SU-DHL-6 (cell line): Measurements from ENCODE around the gene FOXK1.

ENCODE experiments used
- H2AFZ ChIP-seq: fragments of 200-600 bp; sonication (generic); 2 replicates; pipeline ENCODE4 v1.6.1; 2014; ENCODE audit warnings: low read depth, mild to moderate bottlenecking, moderate library complexity, mixed read lengths, antibody characterized with exemption, low read length; ENCODE audit not compliant: severe bottlenecking
- H3F3A ChIP-seq: fragments of 200-600 bp; shearing (Covaris generic); 2 replicates; pipeline ENCODE4 v1.6.0; 2016; ENCODE audit warnings: antibody characterized with exemption, mild to moderate bottlenecking; ENCODE audit not compliant: insufficient read depth
- H3K27ac ChIP-seq: fragments of 200-600 bp; sonication (generic); 2 replicates; pipeline ENCODE4 v1.5.1; 2016; ENCODE audit warnings: low read depth, mild to moderate bottlenecking, low read length, moderate library complexity, mixed read lengths
- H3K27me3 ChIP-seq: fragments of 200-600 bp; sonication (generic), shearing (Covaris generic); 2 replicates; pipeline ENCODE4 v1.6.0; 2014; ENCODE audit warnings: mild to moderate bottlenecking, low read length
- H3K36me3 ChIP-seq: fragments of 200-600 bp; sonication (generic); 2 replicates; pipeline ENCODE4 v1.6.1; 2014; ENCODE audit warnings: mild to moderate bottlenecking, low read length, mixed read lengths
- H3K4me2 ChIP-seq: fragments of 300-600, 200-600 bp; shearing (Covaris generic), sonication (generic); 2 replicates; pipeline ENCODE4 v1.6.0; 2014; ENCODE audit warnings: low read length, low read depth, mild to moderate bottlenecking; ENCODE audit not compliant: poor library complexity, severe bottlenecking
- H3K4me3 ChIP-seq: fragments of 200-600 bp; sonication (generic); 2 replicates; pipeline ENCODE4 v1.5.1; 2014; ENCODE audit warnings: antibody characterized with exemption, low read length, mild to moderate bottlenecking, mixed read lengths; ENCODE audit not compliant: insufficient read depth, poor library complexity, severe bottlenecking
- H3K79me2 ChIP-seq: fragments of 200-600 bp; sonication (generic); 2 replicates; pipeline ENCODE4 v1.6.1; 2014; ENCODE audit warnings: mild to moderate bottlenecking, low read length, moderate library complexity; ENCODE audit not compliant: insufficient read depth
- H3K9ac ChIP-seq: fragments of 200-600 bp; sonication (generic); 2 replicates; pipeline ENCODE4 v1.7.0; 2014; ENCODE audit warnings: mild to moderate bottlenecking, low read length
- H3K9me2 ChIP-seq: fragments of 200-600 bp; sonication (generic); replicated peaks from 2 replicates; pipeline ENCODE4 v1.6.1; 2014; ENCODE audit warnings: low read length; ENCODE audit not compliant: insufficient read depth
- H3K9me3 ChIP-seq: fragments of 200-600 bp; sonication (generic); 2 replicates; pipeline ENCODE4 v1.6.1; 2014; ENCODE audit warnings: low read length, mixed read lengths; ENCODE audit not compliant: insufficient read depth
- H4K20me1 ChIP-seq: fragments of 200-600 bp; sonication (generic); 2 replicates; pipeline ENCODE4 v1.6.1; 2014; ENCODE audit warnings: low read depth, mild to moderate bottlenecking, antibody characterized with exemption, low read length, moderate library complexity, mixed read lengths
- CTCF ChIP-seq: fragments of 200-600 bp; sonication (generic); IDR thresholded peaks from one replicate; pipeline ENCODE4 v1.5.1; 2017; ENCODE audit warnings: antibody characterized with exemption, mild to moderate bottlenecking, low read length, moderate library complexity; ENCODE audit not compliant: insufficient read depth, poor library complexity, severe bottlenecking
- EZH2phosphoT487 ChIP-seq: fragments of 200-600 bp; sonication (generic), shearing (Covaris generic); conservative IDR thresholded peaks from 2 replicates; pipeline ENCODE4 v1.6.1; 2018; ENCODE audit warnings: mild to moderate bottlenecking, antibody characterized with exemption, low read length, moderate library complexity, mixed read lengths

FOXK1 gene

GRCh38 chr7:4781366-4782069 is 99.4 kb downstream of the FOXK1 start:
- no peaks in the 10 kb centered on the region for H3K9me2 ChIP-seq
- TF ChIP-seq EZH2phosphoT487 (no peak), CTCF (no peak)
- H3K9me3 ChIP-seq, result no peaks in the 10 kb centered on the region
- no peaks in the 10 kb centered on the region for H3K36me3 ChIP-seq
- H3K4me3 ChIP-seq, result no peak overlapping the region
- H3K79me2 ChIP-seq, result peaks cover 28% of the 10 kb centered on the region
- no peak overlapping the region for H3K27ac ChIP-seq
- H3K9ac ChIP-seq, result no peak overlapping the region
- no peak overlapping the region for H3K4me2 ChIP-seq
- peaks cover 3% of the 10 kb centered on the region; the same call in 1 of the 2 replicates for H4K20me1 ChIP-seq
- H3F3A ChIP-seq, result no peaks in the 10 kb centered on the region
- H2AFZ ChIP-seq, result no peak overlapping the region
- H3K27me3 ChIP-seq, result no peaks in the 10 kb centered on the region

GRCh38 chr7:4782333-4783291 is 100.5 kb downstream of the FOXK1 start:
- Histone ChIP-seq H3K9me3 (no peaks in the 10 kb centered on the region), H3K27me3 (no peaks in the 10 kb centered on the region), H3F3A (no peaks in the 10 kb centered on the region), H3K9me2 (no peaks in the 10 kb centered on the region), H2AFZ (no peak overlapping the region), H3K27ac (no peak overlapping the region), H3K4me3 (no peak overlapping the region), H3K4me2 (no peak overlapping the region), H3K79me2 (peaks cover 19% of the 10 kb centered on the region), H4K20me1 (peaks cover 3% of the 10 kb centered on the region; the same call in 1 of the 2 replicates), H3K9ac (no peak overlapping the region), H3K36me3 (no peaks in the 10 kb centered on the region)
- TF ChIP-seq CTCF, result no peak
- no peak for TF ChIP-seq EZH2phosphoT487

DNA sequence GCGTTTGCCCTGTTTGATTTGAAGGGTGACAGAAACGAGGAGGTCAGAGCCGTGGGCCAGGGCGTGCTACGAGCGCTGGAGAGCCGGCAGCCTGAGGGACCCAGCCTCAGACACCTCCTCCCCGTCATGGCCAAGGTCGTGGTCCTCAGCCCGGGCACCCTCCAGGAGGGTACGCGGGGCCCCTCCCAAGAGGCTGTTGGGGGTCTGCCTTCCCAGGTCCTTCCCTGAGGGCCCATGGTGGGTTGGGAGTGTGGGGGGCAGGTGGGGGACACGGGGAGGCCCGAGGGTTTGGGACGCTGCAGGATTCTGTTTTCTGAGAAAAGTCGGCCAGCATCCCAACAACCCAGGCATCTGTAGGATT is 101.2 kb downstream of the FOXK1 start:
- peaks cover 12% of the 10 kb centered on the region for H3K79me2 ChIP-seq
- H2AFZ ChIP-seq, result no peak overlapping the region
- TF ChIP-seq EZH2phosphoT487 (no peak), CTCF (no peak)
- H4K20me1 ChIP-seq, result peaks cover 1% of the 10 kb centered on the region; the same call in 1 of the 2 replicates
- no peaks in the 10 kb centered on the region for H3F3A ChIP-seq
- H3K27me3 ChIP-seq, result no peaks in the 10 kb centered on the region
- H3K9me3 ChIP-seq, result no peaks in the 10 kb centered on the region
- H3K27ac ChIP-seq, result no peak overlapping the region
- H3K4me2 ChIP-seq, result no peak overlapping the region
- no peak overlapping the region for H3K9ac ChIP-seq
- no peaks in the 10 kb centered on the region for H3K9me2 ChIP-seq
- no peak overlapping the region for H3K4me3 ChIP-seq
- H3K36me3 ChIP-seq, result no peaks in the 10 kb centered on the region
